WTC11 (cell line): ENCODE data around the gene OR9Q1. TPM values are rescaled to one million over a fixed set of nuclear protein-coding genes. Genes with fewer than 3 reads are reported as not detected.

Experiments
- ATAC-seq: fragments of 200-7000 bp; cut with Tn5 transposase; 2 replicates; pipeline ENCODE4 v1.10.0; 2021; ENCODE audit warnings: mild to moderate bottlenecking, moderate library complexity
- CTCF ChIA-PET: fragments of 300-600 bp; sonication (Branson Sonifier 250); formaldehyde crosslinking; loops from one replicate; lab custom pipeline; 2021; ENCODE audit warnings: antibody characterized with exemption; lab: Charles Lee
- POLR2A ChIA-PET: fragments of 350-600 bp; sonication (Branson Sonifier 250); formaldehyde crosslinking; loops from one replicate; lab custom pipeline; 2021; ENCODE audit warnings: antibody characterized with exemption; lab: Charles Lee
- DNase-seq: peaks from one replicate; pipeline ENCODE4 v3.0.0; 2021; ENCODE audit warnings: low spot score
- H3K27ac Mint-ChIP-seq: 2 replicates; pipeline ENCODE4 v1.8.0; 2021; ENCODE audit warnings: mixed read lengths
- H3K27me3 Mint-ChIP-seq: 2 replicates; pipeline ENCODE4 v1.8.0; 2021; ENCODE audit warnings: low read depth, mild to moderate bottlenecking, moderate library complexity, mixed read lengths
- H3K36me3 Mint-ChIP-seq: 2 replicates; pipeline ENCODE4 v1.8.0; 2021; ENCODE audit warnings: mixed read lengths
- H3K4me1 Mint-ChIP-seq: 2 replicates; pipeline ENCODE4 v1.8.0; 2022; ENCODE audit warnings: mixed read lengths
- H3K4me3 Mint-ChIP-seq: 2 replicates; pipeline ENCODE4 v1.8.0; 2021; ENCODE audit warnings: mild to moderate bottlenecking, moderate library complexity, mixed read lengths
- H3K9me3 Mint-ChIP-seq: 2 replicates; pipeline ENCODE4 v1.8.0; 2021; ENCODE audit warnings: mixed read lengths
- ATF1 ChIP-seq: sonication (generic); formaldehyde crosslinking; IDR thresholded peaks from 2 replicates; pipeline ENCODE4 v1.8.1; 2023; ENCODE audit warnings: mild to moderate bottlenecking, moderate library complexity, missing genetic modification reagents
- ELF4 ChIP-seq: sonication (generic); formaldehyde crosslinking; IDR thresholded peaks from 2 replicates; pipeline ENCODE4 v1.8.1; 2022; ENCODE audit warnings: low read depth, mild to moderate bottlenecking, moderate library complexity, missing genetic modification reagents
- EMX1 ChIP-seq: fragments of 250-450 bp; sonication (Bioruptor Pico); IDR thresholded peaks from 2 replicates; pipeline ENCODE4 v1.8.0; 2021; ENCODE audit warnings: mild to moderate bottlenecking
- IRF2 ChIP-seq: sonication (generic); formaldehyde crosslinking; IDR thresholded peaks from 2 replicates; pipeline ENCODE4 v1.8.0; 2022; ENCODE audit warnings: low read depth, missing genetic modification reagents, borderline replicate concordance
- KAT7 ChIP-seq: sonication (generic); formaldehyde crosslinking; IDR thresholded peaks from 2 replicates; pipeline ENCODE4 v1.8.1; 2023; ENCODE audit warnings: missing genetic modification reagents, mild to moderate bottlenecking, borderline replicate concordance
- SMAD4 ChIP-seq: sonication (generic); formaldehyde crosslinking; IDR thresholded peaks from 2 replicates; pipeline ENCODE4 v1.8.0; 2022; ENCODE audit warnings: mild to moderate bottlenecking, missing genetic modification reagents
- SOX15 ChIP-seq: fragments of 250-450 bp; sonication (Bioruptor Pico); IDR thresholded peaks from 2 replicates; pipeline ENCODE4 v1.9.0; 2021; ENCODE audit warnings: mild to moderate bottlenecking
- TEAD1 ChIP-seq: sonication (generic); formaldehyde crosslinking; IDR thresholded peaks from 2 replicates; pipeline ENCODE4 v1.8.0; 2022; ENCODE audit warnings: mild to moderate bottlenecking, missing genetic modification reagents
- TP53 ChIP-seq: sonication (generic); formaldehyde crosslinking; IDR thresholded peaks from 2 replicates; pipeline ENCODE4 v1.8.1; 2023; ENCODE audit warnings: mild to moderate bottlenecking, missing genetic modification reagents
- ZNF219 ChIP-seq: sonication (generic); formaldehyde crosslinking; IDR thresholded peaks from 2 replicates; pipeline ENCODE4 v1.8.0; 2023; ENCODE audit warnings: missing genetic modification reagents, mild to moderate bottlenecking, borderline replicate concordance
- ZNF263 ChIP-seq: sonication (generic); formaldehyde crosslinking; IDR thresholded peaks from 2 replicates; pipeline ENCODE4 v1.8.1; 2022; ENCODE audit warnings: low read depth, mild to moderate bottlenecking, moderate library complexity, missing genetic modification reagents
- total RNA-seq: library from RNA; stranded (reverse); gene quantifications from 3 replicates; pipeline ENCODE4 v1.2.3, GENCODE V29; 2021
- TF ChIP-seq, protein P1 (sequence below): sonication (generic); formaldehyde crosslinking; IDR thresholded peaks from 2 replicates; pipeline ENCODE4 v1.8.1; 2023; ENCODE audit warnings: mild to moderate bottlenecking, moderate library complexity, missing genetic modification reagents
- TF ChIP-seq, protein P2 (sequence below): sonication (generic); formaldehyde crosslinking; IDR thresholded peaks from 2 replicates; pipeline ENCODE4 v1.8.1; 2022; ENCODE audit warnings: missing genetic modification reagents, borderline replicate concordance
- TF ChIP-seq, protein P3 (sequence below): sonication (generic); formaldehyde crosslinking; IDR thresholded peaks from 2 replicates; pipeline ENCODE4 v1.8.0; 2022; ENCODE audit warnings: mild to moderate bottlenecking, missing genetic modification reagents
- TF ChIP-seq, protein P4 (sequence below): sonication (generic); formaldehyde crosslinking; IDR thresholded peaks from 2 replicates; pipeline ENCODE4 v1.8.1; 2023; ENCODE audit warnings: mild to moderate bottlenecking, missing genetic modification reagents, moderate library complexity
- TF ChIP-seq, protein P5 (sequence below): sonication (generic); formaldehyde crosslinking; IDR thresholded peaks from 2 replicates; pipeline ENCODE4 v1.8.1; 2023; ENCODE audit warnings: mild to moderate bottlenecking, missing genetic modification reagents
- TF ChIP-seq, protein P6 (sequence below): fragments of 250-450 bp; sonication (Bioruptor Pico); IDR thresholded peaks from 2 replicates; pipeline ENCODE4 v1.9.0; 2021; ENCODE audit warnings: moderate library complexity, mild to moderate bottlenecking, inconsistent platforms, borderline replicate concordance
- TF ChIP-seq, protein P7 (sequence below): sonication (generic); formaldehyde crosslinking; IDR thresholded peaks from 2 replicates; pipeline ENCODE4 v1.8.1; 2022; ENCODE audit warnings: mild to moderate bottlenecking, missing genetic modification reagents, moderate library complexity, borderline replicate concordance
- TF ChIP-seq, protein P8 (sequence below): fragments of 250-450 bp; sonication (Bioruptor Pico); IDR thresholded peaks from 2 replicates; pipeline ENCODE4 v1.9.0; 2021; ENCODE audit warnings: mild to moderate bottlenecking, borderline replicate concordance

OR9Q1 gene
- total RNA-seq, 1 experiment from 2014 or later, result not detected

DNA sequence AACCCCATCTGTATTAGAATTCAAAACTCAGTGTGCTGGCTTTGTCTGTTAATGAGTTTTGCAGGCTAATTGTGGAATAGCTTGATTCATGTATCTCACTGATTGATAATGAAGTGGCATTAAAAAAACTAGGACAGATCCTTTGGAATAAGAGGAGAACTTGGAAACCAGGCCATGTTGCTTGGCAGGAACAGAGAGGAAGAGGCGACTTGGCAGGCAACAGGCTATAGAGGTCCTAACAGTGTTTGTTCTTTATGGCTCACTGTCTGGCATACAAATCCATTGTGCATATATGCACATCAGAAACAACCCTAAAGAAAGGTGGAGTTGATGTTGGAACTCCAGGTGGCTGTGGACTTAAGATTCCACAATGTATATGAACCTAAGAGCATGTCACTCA, 119.1 kb downstream of the OR9Q1 start (continued):
- TF ChIP-seq, protein P1, sequence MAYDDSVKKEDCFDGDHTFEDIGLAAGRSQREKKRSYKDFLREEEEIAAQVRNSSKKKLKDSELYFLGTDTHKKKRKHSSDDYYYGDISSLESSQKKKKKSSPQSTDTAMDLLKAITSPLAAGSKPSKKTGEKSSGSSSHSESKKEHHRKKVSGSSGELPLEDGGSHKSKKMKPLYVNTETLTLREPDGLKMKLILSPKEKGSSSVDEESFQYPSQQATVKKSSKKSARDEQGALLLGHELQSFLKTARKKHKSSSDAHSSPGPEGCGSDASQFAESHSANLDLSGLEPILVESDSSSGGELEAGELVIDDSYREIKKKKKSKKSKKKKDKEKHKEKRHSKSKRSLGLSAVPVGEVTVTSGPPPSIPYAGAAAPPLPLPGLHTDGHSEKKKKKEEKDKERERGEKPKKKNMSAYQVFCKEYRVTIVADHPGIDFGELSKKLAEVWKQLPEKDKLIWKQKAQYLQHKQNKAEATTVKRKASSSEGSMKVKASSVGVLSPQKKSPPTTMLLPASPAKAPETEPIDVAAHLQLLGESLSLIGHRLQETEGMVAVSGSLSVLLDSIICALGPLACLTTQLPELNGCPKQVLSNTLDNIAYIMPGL (CRISPR knock-in tag), result no peak
- TF ChIP-seq, protein P2, sequence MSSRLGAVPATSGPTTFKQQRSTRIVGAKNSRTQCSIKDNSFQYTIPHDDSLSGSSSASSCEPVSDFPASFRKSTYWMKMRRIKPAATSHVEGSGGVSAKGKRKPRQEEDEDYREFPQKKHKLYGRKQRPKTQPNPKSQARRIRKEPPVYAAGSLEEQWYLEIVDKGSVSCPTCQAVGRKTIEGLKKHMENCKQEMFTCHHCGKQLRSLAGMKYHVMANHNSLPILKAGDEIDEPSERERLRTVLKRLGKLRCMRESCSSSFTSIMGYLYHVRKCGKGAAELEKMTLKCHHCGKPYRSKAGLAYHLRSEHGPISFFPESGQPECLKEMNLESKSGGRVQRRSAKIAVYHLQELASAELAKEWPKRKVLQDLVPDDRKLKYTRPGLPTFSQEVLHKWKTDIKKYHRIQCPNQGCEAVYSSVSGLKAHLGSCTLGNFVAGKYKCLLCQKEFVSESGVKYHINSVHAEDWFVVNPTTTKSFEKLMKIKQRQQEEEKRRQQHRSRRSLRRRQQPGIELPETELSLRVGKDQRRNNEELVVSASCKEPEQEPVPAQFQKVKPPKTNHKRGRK (CRISPR knock-in tag), result no peak
- TF ChIP-seq ATF1 (CRISPR knock-in tag), result no peak
- TF ChIP-seq, protein P3, sequence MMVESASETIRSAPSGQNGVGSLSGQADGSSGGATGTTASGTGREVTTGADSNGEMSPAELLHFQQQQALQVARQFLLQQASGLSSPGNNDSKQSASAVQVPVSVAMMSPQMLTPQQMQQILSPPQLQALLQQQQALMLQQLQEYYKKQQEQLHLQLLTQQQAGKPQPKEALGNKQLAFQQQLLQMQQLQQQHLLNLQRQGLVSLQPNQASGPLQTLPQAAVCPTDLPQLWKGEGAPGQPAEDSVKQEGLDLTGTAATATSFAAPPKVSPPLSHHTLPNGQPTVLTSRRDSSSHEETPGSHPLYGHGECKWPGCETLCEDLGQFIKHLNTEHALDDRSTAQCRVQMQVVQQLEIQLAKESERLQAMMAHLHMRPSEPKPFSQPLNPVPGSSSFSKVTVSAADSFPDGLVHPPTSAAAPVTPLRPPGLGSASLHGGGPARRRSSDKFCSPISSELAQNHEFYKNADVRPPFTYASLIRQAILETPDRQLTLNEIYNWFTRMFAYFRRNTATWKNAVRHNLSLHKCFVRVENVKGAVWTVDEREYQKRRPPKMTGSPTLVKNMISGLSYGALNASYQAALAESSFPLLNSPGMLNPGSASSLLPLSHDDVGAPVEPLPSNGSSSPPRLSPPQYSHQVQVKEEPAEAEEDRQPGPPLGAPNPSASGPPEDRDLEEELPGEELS (CRISPR knock-in tag), result no peak
- no peak for TF ChIP-seq SMAD4 (CRISPR knock-in tag)
- TF ChIP-seq, all 79 proteins: peak for 0

DNA sequence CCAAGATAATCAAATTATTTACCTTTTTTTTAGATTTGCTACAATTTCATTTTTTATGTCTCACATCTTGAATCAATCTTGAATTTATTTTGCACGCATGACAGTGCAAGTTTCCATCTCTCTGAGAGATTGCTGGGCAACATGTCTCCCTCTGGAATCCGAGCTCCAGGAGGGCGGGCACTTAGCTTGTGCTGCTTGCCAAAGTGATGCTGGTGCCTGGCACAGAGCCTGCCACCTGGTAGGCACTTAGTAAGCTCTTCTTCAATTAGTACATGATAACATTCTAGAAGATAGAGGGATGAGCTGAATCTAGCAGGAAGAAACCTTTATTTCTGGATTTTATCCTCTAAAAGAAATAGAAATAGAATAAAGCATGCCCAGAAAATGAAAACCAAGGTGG, 129.1 kb downstream of the OR9Q1 start:
- Mint-ChIP-seq H3K27me3 (no peaks in the 10 kb centered on the region; the same call in 1 of the 2 replicates), H3K9me3 (peaks cover 5% of the 10 kb centered on the region), H3K4me3 (no peak overlapping the region), H3K36me3 (no peaks in the 10 kb centered on the region), H3K4me1 (no peaks in the 10 kb centered on the region), H3K27ac (no peak overlapping the region)
- POLR2A ChIA-PET, result no interaction called here
- no peak for DNase-seq
- no peak for ATAC-seq
- CTCF ChIA-PET, result interaction anchor here (0.7 to 1.0 kb wide), 2 partner anchors 371 to 451 kb away, joined by 3 to 4 read pairs; no protein-coding TSS in a partner anchor
- TF ChIP-seq, protein P4, sequence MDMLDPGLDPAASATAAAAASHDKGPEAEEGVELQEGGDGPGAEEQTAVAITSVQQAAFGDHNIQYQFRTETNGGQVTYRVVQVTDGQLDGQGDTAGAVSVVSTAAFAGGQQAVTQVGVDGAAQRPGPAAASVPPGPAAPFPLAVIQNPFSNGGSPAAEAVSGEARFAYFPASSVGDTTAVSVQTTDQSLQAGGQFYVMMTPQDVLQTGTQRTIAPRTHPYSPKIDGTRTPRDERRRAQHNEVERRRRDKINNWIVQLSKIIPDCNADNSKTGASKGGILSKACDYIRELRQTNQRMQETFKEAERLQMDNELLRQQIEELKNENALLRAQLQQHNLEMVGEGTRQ (CRISPR knock-in tag), result no peak
- no peak for TF ChIP-seq ZNF219
- TF ChIP-seq, protein P5, sequence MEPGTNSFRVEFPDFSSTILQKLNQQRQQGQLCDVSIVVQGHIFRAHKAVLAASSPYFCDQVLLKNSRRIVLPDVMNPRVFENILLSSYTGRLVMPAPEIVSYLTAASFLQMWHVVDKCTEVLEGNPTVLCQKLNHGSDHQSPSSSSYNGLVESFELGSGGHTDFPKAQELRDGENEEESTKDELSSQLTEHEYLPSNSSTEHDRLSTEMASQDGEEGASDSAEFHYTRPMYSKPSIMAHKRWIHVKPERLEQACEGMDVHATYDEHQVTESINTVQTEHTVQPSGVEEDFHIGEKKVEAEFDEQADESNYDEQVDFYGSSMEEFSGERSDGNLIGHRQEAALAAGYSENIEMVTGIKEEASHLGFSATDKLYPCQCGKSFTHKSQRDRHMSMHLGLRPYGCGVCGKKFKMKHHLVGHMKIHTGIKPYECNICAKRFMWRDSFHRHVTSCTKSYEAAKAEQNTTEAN (CRISPR knock-in tag), result no peak
- no peak for TF ChIP-seq ATF1 (CRISPR knock-in tag)
- TF ChIP-seq, protein P6, sequence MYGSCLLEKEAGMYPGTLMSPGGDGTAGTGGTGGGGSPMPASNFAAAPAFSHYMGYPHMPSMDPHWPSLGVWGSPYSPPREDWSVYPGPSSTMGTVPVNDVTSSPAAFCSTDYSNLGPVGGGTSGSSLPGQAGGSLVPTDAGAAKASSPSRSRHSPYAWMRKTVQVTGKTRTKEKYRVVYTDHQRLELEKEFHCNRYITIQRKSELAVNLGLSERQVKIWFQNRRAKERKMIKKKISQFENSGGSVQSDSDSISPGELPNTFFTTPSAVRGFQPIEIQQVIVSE (CRISPR knock-in tag), result no peak
- TF ChIP-seq KAT7 (CRISPR knock-in tag), result no peak
- TF ChIP-seq TEAD1 (CRISPR knock-in tag), result no peak
- no peak for TF ChIP-seq EMX1 (CRISPR knock-in tag)
- TF ChIP-seq TP53 (CRISPR knock-in tag), result no peak
- TF ChIP-seq, protein P3 (CRISPR knock-in tag), result no peak
- no peak for TF ChIP-seq IRF2 (CRISPR knock-in tag)
- no peak for TF ChIP-seq SOX15
- TF ChIP-seq ZNF263 (CRISPR knock-in tag), result no peak
- TF ChIP-seq, protein P7, sequence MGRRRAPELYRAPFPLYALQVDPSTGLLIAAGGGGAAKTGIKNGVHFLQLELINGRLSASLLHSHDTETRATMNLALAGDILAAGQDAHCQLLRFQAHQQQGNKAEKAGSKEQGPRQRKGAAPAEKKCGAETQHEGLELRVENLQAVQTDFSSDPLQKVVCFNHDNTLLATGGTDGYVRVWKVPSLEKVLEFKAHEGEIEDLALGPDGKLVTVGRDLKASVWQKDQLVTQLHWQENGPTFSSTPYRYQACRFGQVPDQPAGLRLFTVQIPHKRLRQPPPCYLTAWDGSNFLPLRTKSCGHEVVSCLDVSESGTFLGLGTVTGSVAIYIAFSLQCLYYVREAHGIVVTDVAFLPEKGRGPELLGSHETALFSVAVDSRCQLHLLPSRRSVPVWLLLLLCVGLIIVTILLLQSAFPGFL (CRISPR knock-in tag), result no peak
- TF ChIP-seq, protein P8, sequence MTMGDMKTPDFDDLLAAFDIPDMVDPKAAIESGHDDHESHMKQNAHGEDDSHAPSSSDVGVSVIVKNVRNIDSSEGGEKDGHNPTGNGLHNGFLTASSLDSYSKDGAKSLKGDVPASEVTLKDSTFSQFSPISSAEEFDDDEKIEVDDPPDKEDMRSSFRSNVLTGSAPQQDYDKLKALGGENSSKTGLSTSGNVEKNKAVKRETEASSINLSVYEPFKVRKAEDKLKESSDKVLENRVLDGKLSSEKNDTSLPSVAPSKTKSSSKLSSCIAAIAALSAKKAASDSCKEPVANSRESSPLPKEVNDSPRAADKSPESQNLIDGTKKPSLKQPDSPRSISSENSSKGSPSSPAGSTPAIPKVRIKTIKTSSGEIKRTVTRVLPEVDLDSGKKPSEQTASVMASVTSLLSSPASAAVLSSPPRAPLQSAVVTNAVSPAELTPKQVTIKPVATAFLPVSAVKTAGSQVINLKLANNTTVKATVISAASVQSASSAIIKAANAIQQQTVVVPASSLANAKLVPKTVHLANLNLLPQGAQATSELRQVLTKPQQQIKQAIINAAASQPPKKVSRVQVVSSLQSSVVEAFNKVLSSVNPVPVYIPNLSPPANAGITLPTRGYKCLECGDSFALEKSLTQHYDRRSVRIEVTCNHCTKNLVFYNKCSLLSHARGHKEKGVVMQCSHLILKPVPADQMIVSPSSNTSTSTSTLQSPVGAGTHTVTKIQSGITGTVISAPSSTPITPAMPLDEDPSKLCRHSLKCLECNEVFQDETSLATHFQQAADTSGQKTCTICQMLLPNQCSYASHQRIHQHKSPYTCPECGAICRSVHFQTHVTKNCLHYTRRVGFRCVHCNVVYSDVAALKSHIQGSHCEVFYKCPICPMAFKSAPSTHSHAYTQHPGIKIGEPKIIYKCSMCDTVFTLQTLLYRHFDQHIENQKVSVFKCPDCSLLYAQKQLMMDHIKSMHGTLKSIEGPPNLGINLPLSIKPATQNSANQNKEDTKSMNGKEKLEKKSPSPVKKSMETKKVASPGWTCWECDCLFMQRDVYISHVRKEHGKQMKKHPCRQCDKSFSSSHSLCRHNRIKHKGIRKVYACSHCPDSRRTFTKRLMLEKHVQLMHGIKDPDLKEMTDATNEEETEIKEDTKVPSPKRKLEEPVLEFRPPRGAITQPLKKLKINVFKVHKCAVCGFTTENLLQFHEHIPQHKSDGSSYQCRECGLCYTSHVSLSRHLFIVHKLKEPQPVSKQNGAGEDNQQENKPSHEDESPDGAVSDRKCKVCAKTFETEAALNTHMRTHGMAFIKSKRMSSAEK, result no peak
- TF ChIP-seq ELF4 (CRISPR knock-in tag), result no peak
